Hematopoietic multipotent progenitor cell treated with erythropoietin and hydrocortisone succinate and interleukin-3 and kit ligand, for 4 days (in vitro differentiated cells): ENCODE data around the gene UNC5A.

Experiments
- DNase-seq: peaks from one replicate; pipeline ENCODE4 v3.0.0-alpha.2; 2015

UNC5A gene

GRCh38 chr5:176881816-176882566, 71.6 kb downstream of the UNC5A start:
- no peak for DNase-seq

DNA sequence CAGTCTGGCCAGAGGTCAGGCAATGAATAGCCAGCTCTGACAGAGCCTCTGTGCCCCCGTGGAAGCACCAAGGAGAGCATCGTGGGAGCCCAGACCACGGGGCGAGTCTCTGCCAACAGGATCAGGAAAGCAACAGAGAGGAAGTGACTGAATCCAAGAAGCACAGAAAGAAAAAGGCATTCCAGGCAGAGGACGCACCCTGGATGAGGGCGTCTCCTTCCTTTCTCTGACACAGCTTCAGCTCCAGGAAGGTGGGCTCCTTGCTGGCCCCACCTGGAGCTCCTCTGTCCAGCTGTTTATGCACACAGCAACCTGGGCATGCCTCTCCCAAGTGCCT, 72.2 kb downstream of the UNC5A start:
- no peak for DNase-seq

DNA sequence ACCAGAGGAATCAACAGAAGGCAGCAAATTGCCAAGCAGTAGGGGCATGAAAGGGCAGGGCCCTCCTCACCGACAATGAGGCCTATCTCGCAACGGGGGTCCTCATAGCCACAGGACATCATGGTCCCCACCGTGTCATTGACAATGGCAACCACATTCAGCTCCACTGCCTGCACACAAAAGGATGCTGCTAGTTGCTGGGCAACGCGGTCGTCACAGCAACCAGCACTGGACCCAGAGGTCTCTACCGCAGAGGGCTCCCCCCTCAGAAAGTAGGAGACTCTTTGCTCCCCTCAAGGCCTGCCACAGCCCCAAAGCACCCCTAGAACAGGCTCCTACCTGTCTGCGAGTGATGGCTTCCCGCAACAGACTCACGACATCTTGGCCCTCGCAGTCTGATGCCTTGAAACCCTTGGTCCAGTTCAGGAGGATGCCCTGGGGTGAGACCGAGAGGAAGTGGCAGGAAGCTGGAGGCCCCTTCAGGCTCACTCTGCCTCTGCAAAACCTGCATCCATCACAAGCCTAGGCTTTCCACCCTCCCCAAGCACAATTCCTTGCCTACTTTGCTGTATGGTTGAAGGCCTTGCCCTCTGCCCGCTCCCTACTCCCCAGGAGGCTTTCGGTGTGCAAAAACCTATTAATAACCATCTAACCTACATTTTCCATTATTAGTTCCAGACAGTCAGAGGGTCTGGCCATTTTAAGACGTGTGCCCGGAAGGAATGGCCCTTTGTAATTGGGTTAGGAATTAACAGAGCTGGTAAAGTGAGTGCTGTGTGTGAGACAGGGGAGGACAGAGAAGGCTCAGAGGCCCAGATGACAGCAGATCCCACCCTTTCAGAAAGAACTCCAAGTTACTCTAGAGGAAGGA, 73.6 kb downstream of the UNC5A start:
- no peak for DNase-seq

GRCh38 chr5:176884571-176884890, 74.2 kb downstream of the UNC5A start:
- no peak for DNase-seq

GRCh38 chr5:176886336-176887251, 76.2 kb downstream of the UNC5A start:
- DNase-seq: no peak

GRCh38 chr5:176887252-176887849, 77.0 kb downstream of the UNC5A start:
- DNase-seq: no peak

- no peak for DNase-seq
Observed at GRCh38 chr5:176888016-176888864, 77.9 kb downstream of the UNC5A start.

DNA sequence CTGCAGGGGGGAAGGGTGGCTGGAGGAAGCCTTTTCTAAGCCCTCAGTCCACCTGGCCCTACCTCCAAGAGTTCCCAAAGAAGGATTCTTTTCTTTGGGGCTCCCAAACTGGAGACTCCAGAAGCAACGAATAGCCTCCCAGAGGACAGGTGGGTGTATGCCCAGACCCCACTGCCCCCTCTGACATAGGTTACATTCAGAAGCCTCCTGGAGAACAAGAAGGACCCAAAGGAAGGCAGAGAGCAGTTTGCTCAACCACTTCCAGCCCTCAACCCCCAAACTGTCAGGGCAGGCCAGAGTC, 78.5 kb downstream of the UNC5A start:
- DNase-seq: no peak

GRCh38 chr5:176889321-176890280, 79.2 kb downstream of the UNC5A start:
- no peak for DNase-seq

DNA sequence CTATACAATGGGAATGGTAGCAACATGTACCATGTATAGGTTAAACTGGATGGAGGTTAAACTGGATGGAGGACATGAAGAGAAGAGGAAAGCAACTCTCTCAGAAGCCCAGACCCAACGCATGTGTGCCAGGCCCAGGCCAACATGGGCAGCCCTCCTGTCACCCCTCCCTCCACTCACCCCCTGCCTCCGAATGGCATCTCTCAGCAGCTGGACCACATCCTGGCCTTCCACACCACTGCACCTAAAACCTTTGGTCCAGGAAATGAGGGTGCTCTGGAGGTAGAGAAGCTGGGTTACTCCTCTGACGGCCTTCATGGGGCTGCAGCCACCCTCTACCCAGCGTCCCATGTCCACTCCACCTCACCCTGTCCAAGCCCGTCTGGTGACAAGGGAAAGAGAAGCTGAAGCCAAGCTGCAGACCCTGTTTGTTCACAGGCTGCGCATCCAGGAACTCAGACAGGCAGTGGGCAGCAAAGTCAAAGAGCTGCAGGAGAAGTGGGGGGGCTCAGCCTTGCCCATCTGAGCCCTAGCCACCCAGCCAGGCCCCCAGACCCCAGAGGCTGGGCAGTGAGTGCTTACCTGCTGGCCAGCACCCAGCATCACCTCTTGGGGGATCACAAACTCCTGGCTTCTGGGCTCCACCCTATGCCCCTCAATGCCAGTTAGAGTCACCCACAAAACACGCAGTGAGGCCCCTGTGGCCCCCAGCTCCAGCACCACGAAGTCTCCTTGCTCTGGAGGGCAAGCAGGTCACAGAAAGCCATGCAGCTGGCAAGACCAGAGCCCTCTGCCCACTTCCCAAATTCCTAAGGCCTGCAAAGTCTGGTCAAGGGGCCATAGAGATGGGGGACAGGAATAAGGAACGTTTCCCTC, 80.3 kb downstream of the UNC5A start:
- DNase-seq: no peak

GRCh38 chr5:176891331-176891958, 81.1 kb downstream of the UNC5A start:
- no peak for DNase-seq

- DNase-seq: no peak
Observed at GRCh38 chr5:176892663-176893062, 82.3 kb downstream of the UNC5A start.

GRCh38 chr5:176894298-176894697, 83.9 kb downstream of the UNC5A start:
- DNase-seq: no peak

- no peak for DNase-seq
Observed at GRCh38 chr5:176895831-176896230, 85.5 kb downstream of the UNC5A start.

DNA sequence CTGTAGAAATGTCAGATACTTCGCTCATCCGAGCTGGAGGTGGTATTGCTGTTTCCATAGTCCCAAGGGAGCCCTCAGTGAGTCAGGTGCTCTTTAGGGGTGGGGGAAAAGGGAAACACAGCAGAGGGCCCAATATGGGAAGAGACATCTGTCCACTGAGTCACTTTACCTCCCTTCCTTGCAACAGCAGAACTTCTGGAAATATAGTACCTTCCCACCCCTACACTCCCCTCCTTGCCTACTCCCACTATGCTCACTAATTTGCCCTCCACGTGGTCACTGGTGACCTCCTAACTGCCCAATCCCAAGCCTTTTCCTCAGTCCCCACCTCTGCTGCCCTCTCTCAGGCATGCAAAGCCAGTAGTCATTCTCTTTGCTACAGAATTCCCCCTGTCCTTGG, 86.9 kb downstream of the UNC5A start:
- no peak for DNase-seq

- DNase-seq: peak; percentile 77
Observed at GRCh38 chr5:176899296-176899891, 89.0 kb downstream of the UNC5A start, which contains the start of gene HK3. TSS of gene HK3 (minus strand) at chr5:176899346. CDS start at chr5:176896159, 3,187 bp downstream.

GRCh38 chr5:176899946-176900779, 89.8 kb downstream of the UNC5A start:
- peak; percentile 24 for DNase-seq

GRCh38 chr5:176900780-176901204, 90.4 kb downstream of the UNC5A start:
- DNase-seq: no peak
